ENCODE measurements around the gene UNC119. TPM values are rescaled to one million over a fixed set of nuclear protein-coding genes. Genes with fewer than 3 reads are reported as not detected.

The UNC119 gene
- total RNA-seq, 1 donor from 2014 or later = 61.4 TPM

- Histone ChIP-seq H3F3A (ENCODE audit: low read depth) (no peaks in the 10 kb centered on the region), H3K9me3 (ENCODE audit: low read depth) (no peaks in the 10 kb centered on the region), H3K27ac (no peak overlapping the region), H3K9ac (no peak overlapping the region), H3K27me3 (no peaks in the 10 kb centered on the region), H3K4me1 (no peaks in the 10 kb centered on the region), H2AFZ (replicated peaks) (no peak overlapping the region), H3K4me2 (no peak overlapping the region), H4K20me1 (ENCODE audit: low read depth) (no peaks in the 10 kb centered on the region), H3K4me3 (no peak overlapping the region), H3K36me3 (no peaks in the 10 kb centered on the region), H3K79me2 (ENCODE audit: low read depth) (no peaks in the 10 kb centered on the region)
- no peaks in the 10 kb centered on the region for H3K9me3 Mint-ChIP-seq
- no peak for DNase-seq (ENCODE audit: low spot score)
- peaks cover 7% of the 10 kb centered on the region for H3K4me1 Mint-ChIP-seq
- H3K27ac Mint-ChIP-seq = no peak overlapping the region
- no peaks in the 10 kb centered on the region for H3K36me3 Mint-ChIP-seq
- H3K27me3 Mint-ChIP-seq (ENCODE audit: insufficient read depth, low read depth) = peaks cover 7% of the 10 kb centered on the region
- TF ChIP-seq EZH2phosphoT487 (IDR thresholded peaks at IDR 0.05) (no peak), EZH2 (IDR thresholded peaks at IDR 0.05) (no peak)
- TF ChIP-seq, protein P1, sequence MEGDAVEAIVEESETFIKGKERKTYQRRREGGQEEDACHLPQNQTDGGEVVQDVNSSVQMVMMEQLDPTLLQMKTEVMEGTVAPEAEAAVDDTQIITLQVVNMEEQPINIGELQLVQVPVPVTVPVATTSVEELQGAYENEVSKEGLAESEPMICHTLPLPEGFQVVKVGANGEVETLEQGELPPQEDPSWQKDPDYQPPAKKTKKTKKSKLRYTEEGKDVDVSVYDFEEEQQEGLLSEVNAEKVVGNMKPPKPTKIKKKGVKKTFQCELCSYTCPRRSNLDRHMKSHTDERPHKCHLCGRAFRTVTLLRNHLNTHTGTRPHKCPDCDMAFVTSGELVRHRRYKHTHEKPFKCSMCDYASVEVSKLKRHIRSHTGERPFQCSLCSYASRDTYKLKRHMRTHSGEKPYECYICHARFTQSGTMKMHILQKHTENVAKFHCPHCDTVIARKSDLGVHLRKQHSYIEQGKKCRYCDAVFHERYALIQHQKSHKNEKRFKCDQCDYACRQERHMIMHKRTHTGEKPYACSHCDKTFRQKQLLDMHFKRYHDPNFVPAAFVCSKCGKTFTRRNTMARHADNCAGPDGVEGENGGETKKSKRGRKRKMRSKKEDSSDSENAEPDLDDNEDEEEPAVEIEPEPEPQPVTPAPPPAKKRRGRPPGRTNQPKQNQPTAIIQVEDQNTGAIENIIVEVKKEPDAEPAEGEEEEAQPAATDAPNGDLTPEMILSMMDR (IDR thresholded peaks at IDR 0.05) = no peak
- no peak overlapping the region for H3K4me3 Mint-ChIP-seq
These were observed 17.6 kb downstream of the UNC119 start for GRCh38 chr17:28534740-28535375.

GRCh38 chr17:28533091-28533807 lies 19.2 kb downstream of the UNC119 start:
- no peak overlapping the region for H2AFZ ChIP-seq (replicated peaks)
- no peaks in the 10 kb centered on the region for H3K9me3 Mint-ChIP-seq
- H3K4me3 ChIP-seq = no peak overlapping the region
- peak overlapping the region; percentile 28 for H3K4me3 Mint-ChIP-seq
- peaks cover 13% of the 10 kb centered on the region for H3K27me3 Mint-ChIP-seq (ENCODE audit: insufficient read depth, low read depth)
- no peaks in the 10 kb centered on the region for H3K27me3 ChIP-seq
- H3K36me3 ChIP-seq = no peaks in the 10 kb centered on the region
- no peaks in the 10 kb centered on the region for H3K4me1 ChIP-seq
- no peak overlapping the region for H3K4me2 ChIP-seq
- H3F3A ChIP-seq (ENCODE audit: low read depth) = no peaks in the 10 kb centered on the region
- no peak overlapping the region for H3K27ac ChIP-seq
- H3K4me1 Mint-ChIP-seq = peaks cover 19% of the 10 kb centered on the region
- H3K9me3 ChIP-seq (ENCODE audit: low read depth) = no peaks in the 10 kb centered on the region
- no peaks in the 10 kb centered on the region for H4K20me1 ChIP-seq (ENCODE audit: low read depth)
- H3K36me3 Mint-ChIP-seq = no peaks in the 10 kb centered on the region
- H3K27ac Mint-ChIP-seq = peak overlapping the region; percentile 83
- DNase-seq (ENCODE audit: low spot score) = no peak
- TF ChIP-seq EZH2phosphoT487 (IDR thresholded peaks at IDR 0.05) = no peak
- TF ChIP-seq, protein P1 (IDR thresholded peaks at IDR 0.05) = no peak
- no peak for TF ChIP-seq EZH2 (IDR thresholded peaks at IDR 0.05)
- no peaks in the 10 kb centered on the region for H3K79me2 ChIP-seq (ENCODE audit: low read depth)
- no peak overlapping the region for H3K9ac ChIP-seq

DNA sequence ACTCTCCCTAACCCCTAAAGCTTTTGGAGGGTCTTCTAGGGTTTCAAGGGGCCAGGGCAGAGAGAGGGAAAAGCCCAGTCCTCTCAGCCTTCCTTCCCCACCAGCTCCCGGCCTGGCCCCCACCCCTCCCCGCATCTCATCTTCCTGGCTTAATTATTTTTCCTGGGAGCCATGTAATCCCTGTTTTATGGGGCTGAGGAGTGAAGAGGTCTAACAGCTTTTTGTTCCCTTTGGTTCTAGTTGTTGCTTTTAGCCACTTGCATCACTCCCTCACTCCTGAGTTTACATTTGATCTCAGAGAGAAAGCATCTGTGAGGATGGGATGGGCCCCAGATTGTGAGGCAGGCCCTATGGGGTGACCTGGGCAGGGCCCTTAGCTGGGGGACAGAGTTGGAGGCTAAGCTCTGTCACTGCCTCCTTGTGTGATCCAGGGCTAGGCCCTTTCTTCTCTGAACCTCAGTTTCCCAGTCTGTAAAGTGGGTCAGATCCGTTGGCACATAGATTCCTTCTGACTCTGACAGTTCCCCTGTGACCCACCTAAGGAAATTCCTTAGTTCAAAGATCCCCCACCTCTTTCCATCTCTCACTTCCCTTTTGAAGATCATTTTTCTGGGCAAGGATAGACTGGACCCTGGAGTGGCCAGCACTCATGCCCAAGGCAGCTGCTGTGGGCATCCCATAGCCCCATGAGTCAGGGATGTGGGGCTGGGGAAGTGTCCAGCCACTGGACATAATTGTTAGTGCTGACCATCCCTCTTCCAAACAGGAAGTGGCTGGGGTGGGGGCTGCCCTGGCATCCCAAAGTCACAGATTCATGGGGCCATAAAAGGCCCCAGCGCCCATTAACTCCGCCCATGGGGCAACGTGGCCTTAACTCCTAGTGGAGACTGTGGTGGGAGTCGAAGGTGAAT lies 20.1 kb downstream of the UNC119 start:
- Histone ChIP-seq H3K4me3 (no peak overlapping the region), H3K4me2 (no peak overlapping the region), H3K36me3 (no peaks in the 10 kb centered on the region), H2AFZ (replicated peaks) (no peak overlapping the region), H3F3A (ENCODE audit: low read depth) (no peaks in the 10 kb centered on the region), H3K27ac (no peak overlapping the region), H3K9me3 (ENCODE audit: low read depth) (no peaks in the 10 kb centered on the region), H3K79me2 (ENCODE audit: low read depth) (no peaks in the 10 kb centered on the region), H3K9ac (no peak overlapping the region), H3K4me1 (no peaks in the 10 kb centered on the region), H3K27me3 (no peaks in the 10 kb centered on the region), H4K20me1 (ENCODE audit: low read depth) (no peaks in the 10 kb centered on the region)
- TF ChIP-seq EZH2 (IDR thresholded peaks at IDR 0.05) (no peak), EZH2phosphoT487 (IDR thresholded peaks at IDR 0.05) (no peak)
- TF ChIP-seq, protein P1 (IDR thresholded peaks at IDR 0.05) = no peak
- Mint-ChIP-seq H3K27me3 (ENCODE audit: insufficient read depth, low read depth) (peaks cover 10% of the 10 kb centered on the region), H3K4me1 (peaks cover 25% of the 10 kb centered on the region), H3K27ac (no peak overlapping the region), H3K4me3 (no peak overlapping the region), H3K9me3 (no peaks in the 10 kb centered on the region), H3K36me3 (no peaks in the 10 kb centered on the region)
- no peak for DNase-seq (ENCODE audit: low spot score)

Measured in neural progenitor cell (in vitro differentiated cells).